Activated B cell treated with CpG ODN at 0.5 μM for 24 hours (primary cell): ENCODE measurements around the gene CLMN. TPM values are rescaled to one million over a fixed set of nuclear protein-coding genes. Genes with fewer than 3 reads are reported as not detected.
"Not testable (repeated sequence)": the region's sequence is repeated elsewhere in the genome, so short reads cannot be mapped to it uniquely, and the experiment has no call there.

ENCODE experiments used
- ATAC-seq: fragments of 200-7000 bp; cut with Tn5 transposase; one replicate; pipeline ENCODE4 v1.10.0; 2021; ENCODE audit warnings: low read depth, mild to moderate bottlenecking, moderate library complexity
- CTCF ChIA-PET: fragments of 350-600 bp; sonication (Branson Sonifier 250); formaldehyde crosslinking; loops from one replicate; lab custom pipeline; 2021; ENCODE audit warnings: antibody characterized with exemption; lab: Charles Lee
- POLR2A ChIA-PET: fragments of 350-600 bp; sonication (Branson Sonifier 250); formaldehyde crosslinking; loops from one replicate; lab custom pipeline; 2021; ENCODE audit warnings: antibody characterized with exemption; lab: Charles Lee
- DNase-seq: peaks from one replicate; pipeline ENCODE4 v3.0.0; 2022
- H3K27ac Mint-ChIP-seq: one replicate; pipeline ENCODE4 v1.8.0; 2020; ENCODE audit warnings: mixed read lengths
- H3K27me3 Mint-ChIP-seq: one replicate; pipeline ENCODE4 v1.8.0; 2021; ENCODE audit warnings: mixed read lengths
- H3K36me3 Mint-ChIP-seq: one replicate; pipeline ENCODE4 v1.8.0; 2021; ENCODE audit warnings: low read depth, mixed read lengths
- H3K4me1 Mint-ChIP-seq: one replicate; pipeline ENCODE4 v1.8.0; 2021; ENCODE audit warnings: mixed read lengths
- H3K4me3 Mint-ChIP-seq: one replicate; pipeline ENCODE4 v1.8.0; 2020; ENCODE audit warnings: mild to moderate bottlenecking, mixed read lengths
- H3K9me3 Mint-ChIP-seq: one replicate; pipeline ENCODE4 v1.8.0; 2020; ENCODE audit warnings: mixed read lengths
- CTCF ChIP-seq: fragments of 200-600 bp; IDR thresholded peaks from one replicate; pipeline ENCODE4 v1.8.0; 2022; ENCODE audit warnings: antibody characterized with exemption, mild to moderate bottlenecking
- intact Hi-C: fragments of 100-400 bp; cut with micrococcal nuclease; formaldehyde crosslinking; loops from one replicate; pipeline ENCODE4 v1.15.1; 2024
- total RNA-seq: library from RNA; stranded (reverse); gene quantifications from 2 replicates; pipeline ENCODE4 v1.2.3, GENCODE V29; 2022

The CLMN gene
- total RNA-seq, 1 donor from 2014 or later = 23.9 TPM

- ChIA-PET CTCF (no interaction called here), POLR2A (no interaction called here)
- Mint-ChIP-seq H3K36me3 (peaks cover 69% of the 10 kb centered on the region), H3K4me1 (no peaks in the 10 kb centered on the region), H3K9me3 (peaks cover 8% of the 10 kb centered on the region), H3K27ac (no peak overlapping the region), H3K4me3 (no peak overlapping the region), H3K27me3 (no peaks in the 10 kb centered on the region)
- TF ChIP-seq CTCF = no peak
- DNase-seq (no peak), ATAC-seq (no peak)
- intact Hi-C loops = no loop called here
Measured at GRCh38 chr14:95204705-95205104, 115.0 kb downstream of the CLMN start.

GRCh38 chr14:95201745-95202144, 118.0 kb downstream of the CLMN start:
- ATAC-seq, H3K4me1 Mint-ChIP-seq, H3K9me3 Mint-ChIP-seq, POLR2A ChIA-PET, DNase-seq, H3K27me3 Mint-ChIP-seq, H3K4me3 Mint-ChIP-seq, CTCF ChIA-PET, intact Hi-C loops, H3K27ac Mint-ChIP-seq: not testable (repeated sequence)
- H3K36me3 Mint-ChIP-seq = peaks cover 61% of the 10 kb centered on the region

- H3K36me3 Mint-ChIP-seq = peaks cover 50% of the 10 kb centered on the region
- H3K9me3 Mint-ChIP-seq = peaks cover 5% of the 10 kb centered on the region
- no peak for TF ChIP-seq CTCF
- POLR2A ChIA-PET = no interaction called here
- intact Hi-C loops = no loop called here
- CTCF ChIA-PET = no interaction called here
- DNase-seq = no peak
- H3K27ac Mint-ChIP-seq = no peak overlapping the region
- H3K4me3 Mint-ChIP-seq = no peak overlapping the region
- H3K27me3 Mint-ChIP-seq = no peaks in the 10 kb centered on the region
- no peak for ATAC-seq
- H3K4me1 Mint-ChIP-seq = peaks cover 4% of the 10 kb centered on the region
Measured at GRCh38 chr14:95200404-95200803, 119.3 kb downstream of the CLMN start.

- no peaks in the 10 kb centered on the region for H3K9me3 Mint-ChIP-seq
- ChIA-PET CTCF (no interaction called here), POLR2A (no interaction called here)
- no peak overlapping the region for H3K27ac Mint-ChIP-seq
- H3K4me3 Mint-ChIP-seq = no peak overlapping the region
- peaks cover 41% of the 10 kb centered on the region for H3K36me3 Mint-ChIP-seq
- TF ChIP-seq CTCF = no peak
- intact Hi-C loops = loop anchor here (5.0 kb wide), 3 partner anchors 57 to 512 kb away; no protein-coding TSS in a partner anchor
- DNase-seq (no peak), ATAC-seq (no peak)
- H3K4me1 Mint-ChIP-seq = peaks cover 4% of the 10 kb centered on the region
- no peaks in the 10 kb centered on the region for H3K27me3 Mint-ChIP-seq
Measured at GRCh38 chr14:95199298-95199983, 120.3 kb downstream of the CLMN start.

- Mint-ChIP-seq H3K9me3 (no peaks in the 10 kb centered on the region), H3K4me3 (no peak overlapping the region), H3K4me1 (peaks cover 4% of the 10 kb centered on the region), H3K27ac (no peak overlapping the region), H3K36me3 (peaks cover 40% of the 10 kb centered on the region), H3K27me3 (no peaks in the 10 kb centered on the region)
- ChIA-PET CTCF (interaction anchor here (0.6 kb wide), 1 partner anchor 109 kb away, joined by 4 read pairs; no protein-coding TSS in a partner anchor), POLR2A (no interaction called here)
- ATAC-seq = no peak
- intact Hi-C loops = loop anchor here (5.0 kb wide), 3 partner anchors 56 to 511 kb away; no protein-coding TSS in a partner anchor
- no peak for TF ChIP-seq CTCF
- DNase-seq = no peak
Measured at GRCh38 chr14:95198320-95198719, 121.4 kb downstream of the CLMN start.
